H9 (cell line): Measurements from ENCODE around the gene TMPRSS12. TPM values are rescaled to one million over a fixed set of nuclear protein-coding genes. Genes with fewer than 3 reads are reported as not detected.
"Not testable (repeated sequence)": the region's sequence is repeated elsewhere in the genome, so short reads cannot be mapped to it uniquely, and the experiment has no call there.

ENCODE experiments used
- DNase-seq: peaks from one replicate; pipeline ENCODE4 v3.0.0-alpha.2; 2017
- H2AFZ ChIP-seq: one replicate; pipeline ENCODE4 v1.6.1; 2013; ENCODE audit warnings: mild to moderate bottlenecking, low read length, control low read depth, moderate library complexity
- H2AK5ac ChIP-seq: 2 replicates; pipeline ENCODE4 v1.6.1; 2013; ENCODE audit warnings: low read length, control low read depth, mixed read lengths; ENCODE audit not compliant: insufficient read length
- H2BK120ac ChIP-seq: one replicate; pipeline ENCODE4 v1.6.1; 2013; ENCODE audit warnings: low read depth, mild to moderate bottlenecking, low read length, control low read depth, inconsistent platforms; ENCODE audit not compliant: poor library complexity, severe bottlenecking
- H2BK12ac ChIP-seq: 2 replicates; pipeline ENCODE4 v1.6.1; 2013; ENCODE audit warnings: low read length, control low read depth, mixed read lengths, low read depth; ENCODE audit not compliant: insufficient read length
- H2BK15ac ChIP-seq: 2 replicates; pipeline ENCODE4 v1.6.1; 2013; ENCODE audit warnings: low read depth, low read length, control low read depth
- H2BK20ac ChIP-seq: one replicate; pipeline ENCODE4 v1.6.1; 2013; ENCODE audit warnings: low read depth, mild to moderate bottlenecking, low read length, control low read depth, inconsistent platforms; ENCODE audit not compliant: poor library complexity, severe bottlenecking
- H2BK5ac ChIP-seq: 2 replicates; pipeline ENCODE4 v1.6.1; 2013; ENCODE audit warnings: low read length, control low read depth, mixed read lengths; ENCODE audit not compliant: insufficient read length
- H3K14ac ChIP-seq: 2 replicates; pipeline ENCODE4 v1.6.1; 2013; ENCODE audit warnings: low read length, control low read depth; ENCODE audit not compliant: insufficient read depth
- H3K18ac ChIP-seq: 2 replicates; pipeline ENCODE4 v1.6.1; 2013; ENCODE audit warnings: low read depth, mild to moderate bottlenecking, mixed read lengths, low read length, control low read depth; ENCODE audit not compliant: insufficient read length
- H3K23ac ChIP-seq: 2 replicates; pipeline ENCODE4 v1.6.1; 2013; ENCODE audit warnings: low read length, control low read depth, mixed read lengths, low read depth; ENCODE audit not compliant: insufficient read length
- H3K23me2 ChIP-seq: 2 replicates; pipeline ENCODE4 v1.6.1; 2013; ENCODE audit warnings: low read depth, mild to moderate bottlenecking, mixed read lengths, low read length, control low read depth; ENCODE audit not compliant: insufficient read length, poor library complexity, severe bottlenecking
- H3K27ac ChIP-seq: 2 replicates; pipeline ENCODE4 v1.5.1; 2013; ENCODE audit warnings: low read length, control low read depth, mixed read lengths, low read depth; ENCODE audit not compliant: insufficient read length
- H3K27me3 ChIP-seq: 2 replicates; pipeline ENCODE4 v1.6.1; 2013; ENCODE audit warnings: low read length, control low read depth, inconsistent platforms; ENCODE audit not compliant: insufficient read depth
- H3K4ac ChIP-seq: 2 replicates; pipeline ENCODE4 v1.6.1; 2013; ENCODE audit warnings: low read depth, mild to moderate bottlenecking, control low read depth, inconsistent platforms, low read length, moderate library complexity
- H3K4me1 ChIP-seq: 2 replicates; pipeline ENCODE4 v1.6.1; 2013; ENCODE audit warnings: low read length, control low read depth, inconsistent platforms; ENCODE audit not compliant: insufficient read depth
- H3K4me2 ChIP-seq: 2 replicates; pipeline ENCODE4 v1.6.1; 2013; ENCODE audit warnings: low read length, control low read depth, mixed read lengths; ENCODE audit not compliant: insufficient read length, insufficient read depth
- H3K56ac ChIP-seq: 2 replicates; pipeline ENCODE4 v1.6.1; 2013; ENCODE audit warnings: low read depth, mild to moderate bottlenecking, mixed read lengths, low read length, control low read depth; ENCODE audit not compliant: insufficient read length
- H3K79me1 ChIP-seq: 2 replicates; pipeline ENCODE4 v1.6.1; 2013; ENCODE audit warnings: low read depth, mild to moderate bottlenecking, moderate library complexity, low read length, control low read depth, inconsistent platforms; ENCODE audit not compliant: insufficient read depth, poor library complexity, severe bottlenecking
- H3K79me2 ChIP-seq: 2 replicates; pipeline ENCODE4 v1.6.1; 2013; ENCODE audit warnings: low read length, control low read depth, inconsistent platforms; ENCODE audit not compliant: insufficient read depth
- H3K9ac ChIP-seq: 2 replicates; pipeline ENCODE4 v1.6.1; 2013; ENCODE audit warnings: low read length, control low read depth, mixed read lengths; ENCODE audit not compliant: insufficient read length; ENCODE audit errors: extremely low read depth
- H3K9me3 ChIP-seq: one replicate; pipeline ENCODE4 v1.6.1; 2013; ENCODE audit warnings: low read depth, low read length, inconsistent platforms; ENCODE audit not compliant: control insufficient read depth
- H3T11ph ChIP-seq: one replicate; pipeline ENCODE4 v1.6.1; 2013; ENCODE audit warnings: mild to moderate bottlenecking, low read length, control low read depth, inconsistent platforms
- H4K20me1 ChIP-seq: one replicate; pipeline ENCODE4 v1.6.1; 2013; ENCODE audit not compliant: control insufficient read depth, insufficient read length, insufficient read depth
- H4K5ac ChIP-seq: 2 replicates; pipeline ENCODE4 v1.6.1; 2013; ENCODE audit warnings: low read depth, mild to moderate bottlenecking, mixed read lengths, low read length, control low read depth; ENCODE audit not compliant: insufficient read length
- H4K8ac ChIP-seq: replicated peaks from 2 replicates; pipeline ENCODE4 v1.6.1; 2013; ENCODE audit warnings: low read length, control low read depth, mixed read lengths, low read depth; ENCODE audit not compliant: insufficient read length
- H4K91ac ChIP-seq: 2 replicates; pipeline ENCODE4 v1.6.1; 2013; ENCODE audit warnings: low read depth, mild to moderate bottlenecking, moderate library complexity, mixed read lengths, low read length, control low read depth; ENCODE audit not compliant: insufficient read length
- H3K27ac Mint-ChIP-seq, 3 experiments: 2 replicates in 2 of 3; 3 replicates in 1 of 3; pipeline ENCODE4 v1.8.0; 2020 to 2021; ENCODE audit warnings: mixed read lengths in 3 of 3, mild to moderate bottlenecking in 1 of 3, moderate library complexity in 1 of 3
- H3K27me3 Mint-ChIP-seq: 2 replicates; pipeline ENCODE4 v1.8.0; 2021; ENCODE audit warnings: low read depth, mild to moderate bottlenecking, moderate library complexity, mixed read lengths
- H3K36me3 Mint-ChIP-seq, 3 experiments: 2 replicates in 2 of 3; 3 replicates in 1 of 3; pipeline ENCODE4 v1.8.0; 2020 to 2021; ENCODE audit warnings: low read depth in 3 of 3, mixed read lengths in 3 of 3; ENCODE audit not compliant: insufficient read depth in 1 of 3
- H3K4me1 Mint-ChIP-seq, 2 experiments: 2 replicates each; pipeline ENCODE4 v1.8.0; 2020; ENCODE audit warnings: mixed read lengths in 2 of 2
- H3K4me3 Mint-ChIP-seq, 2 experiments: 2 replicates in 1 of 2; 3 replicates in 1 of 2; pipeline ENCODE4 v1.8.0; 2020 to 2021; ENCODE audit warnings: mild to moderate bottlenecking in 2 of 2, mixed read lengths in 2 of 2, moderate library complexity in 1 of 2
- H3K9me3 Mint-ChIP-seq, 2 experiments: 2 replicates in 1 of 2; 3 replicates in 1 of 2; pipeline ENCODE4 v1.8.0; 2020; ENCODE audit warnings: mild to moderate bottlenecking in 2 of 2, mixed read lengths in 2 of 2, moderate library complexity in 1 of 2
- WGBS: extraction: QIAGEN DNeasy Blood & Tissue Kit; methylation state at CpG from one replicate; pipeline ENCODE4 v1.1.7; 2013; ENCODE audit warnings: missing lambda C conversion rate, low lambda C conversion rate, mixed read lengths; ENCODE audit not compliant: insufficient read length; ENCODE audit errors: extremely low coverage; 5-methylcytosine and 5-hydroxymethylcytosine counted together
- total RNA-seq: library from RNA; stranded (reverse); gene quantifications from 2 replicates; pipeline ENCODE4 v1.2.1, GENCODE V29; 2021

The TMPRSS12 gene
- total RNA-seq, 1 experiment from 2014 or later: not detected

- H3K9me3 ChIP-seq: peaks cover 26% of the 10 kb centered on the region
- not testable (repeated sequence) for H4K8ac ChIP-seq, H2BK12ac ChIP-seq
These were observed 69.6 kb downstream of the TMPRSS12 start for GRCh38 chr12:50912361-50912760.

More at GRCh38 chr12:50912361-50912760, 69.6 kb downstream of the TMPRSS12 start:
- H3K27me3 Mint-ChIP-seq, H2BK5ac ChIP-seq, H3K23ac ChIP-seq, H3K9ac ChIP-seq, H3K27me3 ChIP-seq, H3K4me3 Mint-ChIP-seq, H3K27ac ChIP-seq, H3K14ac ChIP-seq, H3K79me1 ChIP-seq, H2AFZ ChIP-seq, H3T11ph ChIP-seq, H2BK120ac ChIP-seq, H2AK5ac ChIP-seq, H3K56ac ChIP-seq, H4K91ac ChIP-seq, H3K23me2 ChIP-seq, H3K4me2 ChIP-seq, H3K4me1 ChIP-seq, H3K79me2 ChIP-seq, H2BK15ac ChIP-seq, H4K5ac ChIP-seq, H3K27ac Mint-ChIP-seq, DNase-seq, H4K20me1 ChIP-seq, H3K4ac ChIP-seq, H2BK20ac ChIP-seq, H3K18ac ChIP-seq: not testable (repeated sequence)
- peaks cover 33 to 59% (median 54%) of the 10 kb centered on the region in 3 experiments for H3K36me3 Mint-ChIP-seq
- WGBS: no CpG with 5 or more reads among the region's 6 CpGs
- peaks cover 59 to 61% of the 10 kb centered on the region in 2 experiments for H3K9me3 Mint-ChIP-seq
- H3K4me1 Mint-ChIP-seq: peaks cover 20 to 23% of the 10 kb centered on the region in 2 experiments
